ENCODE data around the gene KLK2.

Gene KLK2

DNA sequence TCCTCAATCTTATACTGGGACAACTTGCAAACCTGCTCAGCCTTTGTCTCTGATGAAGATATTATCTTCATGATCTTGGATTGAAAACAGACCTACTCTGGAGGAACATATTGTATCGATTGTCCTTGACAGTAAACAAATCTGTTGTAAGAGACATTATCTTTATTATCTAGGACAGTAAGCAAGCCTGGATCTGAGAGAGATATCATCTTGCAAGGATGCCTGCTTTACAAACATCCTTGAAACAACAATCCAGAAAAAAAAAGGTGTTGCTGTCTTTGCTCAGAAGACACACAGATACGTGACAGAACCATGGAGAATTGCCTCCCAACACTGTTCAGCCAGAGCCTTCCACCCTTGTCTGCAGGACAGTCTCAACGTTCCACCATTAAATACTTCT lies 22.5 kb upstream of the KLK2 start:
- no peak for DNase-seq (ENCODE audit: low read depth)

DNA sequence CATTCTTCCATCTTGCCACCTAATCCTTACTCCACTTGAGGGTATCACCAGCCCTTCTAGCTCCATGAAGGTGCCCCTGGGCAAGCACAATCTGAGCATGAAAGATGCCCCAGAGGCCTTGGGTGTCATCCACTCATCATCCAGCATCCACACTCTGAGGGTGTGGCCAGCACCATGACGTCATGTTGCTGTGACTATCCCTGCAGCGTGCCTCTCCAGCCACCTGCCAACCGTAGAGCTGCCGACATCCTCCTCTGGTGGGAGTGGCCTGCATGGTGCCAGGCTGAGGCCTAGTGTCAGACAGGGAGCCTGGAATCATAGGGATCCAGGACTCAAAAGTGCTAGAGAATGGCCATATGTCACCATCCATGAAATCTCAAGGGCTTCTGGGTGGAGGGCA lies 21.6 kb upstream of the KLK2 start:
- no peak for DNase-seq (ENCODE audit: low read depth)

DNA sequence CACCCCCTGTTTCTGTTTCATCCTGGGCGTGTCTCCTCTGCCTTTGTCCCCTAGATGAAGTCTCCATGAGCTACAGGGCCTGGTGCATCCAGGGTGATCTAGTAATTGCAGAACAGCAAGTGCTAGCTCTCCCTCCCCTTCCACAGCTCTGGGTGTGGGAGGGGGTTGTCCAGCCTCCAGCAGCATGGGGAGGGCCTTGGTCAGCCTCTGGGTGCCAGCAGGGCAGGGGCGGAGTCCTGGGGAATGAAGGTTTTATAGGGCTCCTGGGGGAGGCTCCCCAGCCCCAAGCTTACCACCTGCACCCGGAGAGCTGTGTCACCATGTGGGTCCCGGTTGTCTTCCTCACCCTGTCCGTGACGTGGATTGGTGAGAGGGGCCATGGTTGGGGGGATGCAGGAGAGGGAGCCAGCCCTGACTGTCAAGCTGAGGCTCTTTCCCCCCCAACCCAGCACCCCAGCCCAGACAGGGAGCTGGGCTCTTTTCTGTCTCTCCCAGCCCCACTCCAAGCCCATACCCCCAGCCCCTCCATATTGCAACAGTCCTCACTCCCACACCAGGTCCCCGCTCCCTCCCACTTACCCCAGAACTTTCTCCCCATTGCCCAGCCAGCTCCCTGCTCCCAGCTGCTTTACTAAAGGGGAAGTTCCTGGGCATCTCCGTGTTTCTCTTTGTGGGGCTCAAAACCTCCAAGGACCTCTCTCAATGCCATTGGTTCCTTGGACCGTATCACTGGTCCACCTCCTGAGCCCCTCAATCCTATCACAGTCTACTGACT lies 18.4 kb upstream of the KLK2 start, which contains the start of gene KLK3:
Gene KLK3, plus strand, starts transcription at position 280 of the 775 bp plus-strand sequence. Its CDS starts 41 bp downstream, at position 321.
- DNase-seq (ENCODE audit: low read depth), result no peak

DNA sequence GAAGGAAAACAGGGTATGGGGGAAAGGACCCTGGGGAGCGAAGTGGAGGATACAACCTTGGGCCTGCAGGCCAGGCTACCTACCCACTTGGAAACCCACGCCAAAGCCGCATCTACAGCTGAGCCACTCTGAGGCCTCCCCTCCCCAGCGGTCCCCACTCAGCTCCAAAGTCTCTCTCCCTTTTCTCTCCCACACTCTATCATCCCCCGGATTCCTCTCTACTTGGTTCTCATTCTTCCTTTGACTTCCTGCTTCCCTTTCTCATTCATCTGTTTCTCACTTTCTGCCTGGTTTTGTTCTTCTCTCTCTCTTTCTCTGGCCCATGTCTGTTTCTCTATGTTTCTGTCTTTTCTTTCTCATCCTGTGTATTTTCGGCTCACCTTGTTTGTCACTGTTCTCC lies 15.9 kb upstream of the KLK2 start:
- no peak for DNase-seq (ENCODE audit: low read depth)

DNA sequence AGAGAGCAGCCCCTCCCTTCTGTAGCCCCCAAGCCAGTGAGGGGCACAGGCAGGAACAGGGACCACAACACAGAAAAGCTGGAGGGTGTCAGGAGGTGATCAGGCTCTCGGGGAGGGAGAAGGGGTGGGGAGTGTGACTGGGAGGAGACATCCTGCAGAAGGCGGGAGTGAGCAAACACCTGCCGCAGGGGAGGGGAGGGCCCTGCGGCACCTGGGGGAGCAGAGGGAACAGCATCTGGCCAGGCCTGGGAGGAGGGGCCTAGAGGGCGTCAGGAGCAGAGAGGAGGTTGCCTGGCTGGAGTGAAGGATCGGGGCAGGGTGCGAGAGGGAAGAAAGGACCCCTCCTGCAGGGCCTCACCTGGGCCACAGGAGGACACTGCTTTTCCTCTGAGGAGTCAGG lies 14.4 kb upstream of the KLK2 start:
- no peak for DNase-seq (ENCODE audit: low read depth)

DNA sequence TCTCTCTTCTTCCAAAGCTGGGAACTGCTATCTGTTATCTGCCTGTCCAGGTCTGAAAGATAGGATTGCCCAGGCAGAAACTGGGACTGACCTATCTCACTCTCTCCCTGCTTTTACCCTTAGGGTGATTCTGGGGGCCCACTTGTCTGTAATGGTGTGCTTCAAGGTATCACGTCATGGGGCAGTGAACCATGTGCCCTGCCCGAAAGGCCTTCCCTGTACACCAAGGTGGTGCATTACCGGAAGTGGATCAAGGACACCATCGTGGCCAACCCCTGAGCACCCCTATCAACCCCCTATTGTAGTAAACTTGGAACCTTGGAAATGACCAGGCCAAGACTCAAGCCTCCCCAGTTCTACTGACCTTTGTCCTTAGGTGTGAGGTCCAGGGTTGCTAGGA lies 13.4 kb upstream of the KLK2 start:
- no peak for DNase-seq (ENCODE audit: low read depth)

DNA sequence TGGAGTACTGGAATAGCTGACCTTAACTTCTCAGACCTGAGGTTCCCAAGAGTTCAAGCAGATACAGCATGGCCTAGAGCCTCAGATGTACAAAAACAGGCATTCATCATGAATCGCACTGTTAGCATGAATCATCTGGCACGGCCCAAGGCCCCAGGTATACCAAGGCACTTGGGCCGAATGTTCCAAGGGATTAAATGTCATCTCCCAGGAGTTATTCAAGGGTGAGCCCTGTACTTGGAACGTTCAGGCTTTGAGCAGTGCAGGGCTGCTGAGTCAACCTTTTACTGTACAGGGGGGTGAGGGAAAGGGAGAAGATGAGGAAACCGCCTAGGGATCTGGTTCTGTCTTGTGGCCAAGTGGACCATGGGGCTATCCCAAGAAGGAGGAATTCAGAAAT lies 12.2 kb upstream of the KLK2 start:
- no peak for DNase-seq (ENCODE audit: low read depth)

DNA sequence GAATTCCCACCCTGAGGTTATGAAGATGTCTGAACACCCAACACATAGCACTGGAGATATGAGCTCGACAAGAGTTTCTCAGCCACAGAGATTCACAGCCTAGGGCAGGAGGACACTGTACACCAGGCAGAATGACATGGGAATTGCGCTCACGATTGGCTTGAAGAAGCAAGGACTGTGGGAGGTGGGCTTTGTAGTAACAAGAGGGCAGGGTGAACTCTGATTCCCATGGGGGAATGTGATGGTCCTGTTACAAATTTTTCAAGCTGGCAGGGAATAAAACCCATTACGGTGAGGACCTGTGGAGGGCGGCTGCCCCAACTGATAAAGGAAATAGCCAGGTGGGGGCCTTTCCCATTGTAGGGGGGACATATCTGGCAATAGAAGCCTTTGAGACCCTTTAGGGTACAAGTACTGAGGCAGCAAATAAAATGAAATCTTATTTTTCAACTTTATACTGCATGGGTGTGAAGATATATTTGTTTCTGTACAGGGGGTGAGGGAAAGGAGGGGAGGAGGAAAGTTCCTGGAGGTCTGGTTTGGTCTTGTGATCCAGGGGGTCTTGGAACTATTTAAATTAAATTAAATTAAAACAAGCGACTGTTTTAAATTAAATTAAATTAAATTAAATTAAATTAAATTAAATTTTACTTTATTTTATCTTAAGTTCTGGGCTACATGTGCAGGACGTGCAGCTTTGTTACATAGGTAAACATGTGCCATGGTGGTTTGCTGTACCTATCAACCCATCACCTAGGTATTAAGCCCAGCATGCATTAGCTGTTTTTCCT lies 11.5 kb upstream of the KLK2 start:
- no peak for DNase-seq (ENCODE audit: low read depth)

DNA sequence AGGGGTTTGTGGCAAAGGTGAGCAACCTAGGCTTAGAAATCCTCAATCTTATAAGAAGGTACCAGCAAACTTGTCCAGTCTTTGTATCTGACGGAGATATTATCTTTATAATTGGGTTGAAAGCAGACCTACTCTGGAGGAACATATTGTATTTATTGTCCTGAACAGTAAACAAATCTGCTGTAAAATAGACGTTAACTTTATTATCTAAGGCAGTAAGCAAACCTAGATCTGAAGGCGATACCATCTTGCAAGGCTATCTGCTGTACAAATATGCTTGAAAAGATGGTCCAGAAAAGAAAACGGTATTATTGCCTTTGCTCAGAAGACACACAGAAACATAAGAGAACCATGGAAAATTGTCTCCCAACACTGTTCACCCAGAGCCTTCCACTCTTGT lies 3.8 kb upstream of the KLK2 start:
- DNase-seq (ENCODE audit: low read depth), result no peak

DNA sequence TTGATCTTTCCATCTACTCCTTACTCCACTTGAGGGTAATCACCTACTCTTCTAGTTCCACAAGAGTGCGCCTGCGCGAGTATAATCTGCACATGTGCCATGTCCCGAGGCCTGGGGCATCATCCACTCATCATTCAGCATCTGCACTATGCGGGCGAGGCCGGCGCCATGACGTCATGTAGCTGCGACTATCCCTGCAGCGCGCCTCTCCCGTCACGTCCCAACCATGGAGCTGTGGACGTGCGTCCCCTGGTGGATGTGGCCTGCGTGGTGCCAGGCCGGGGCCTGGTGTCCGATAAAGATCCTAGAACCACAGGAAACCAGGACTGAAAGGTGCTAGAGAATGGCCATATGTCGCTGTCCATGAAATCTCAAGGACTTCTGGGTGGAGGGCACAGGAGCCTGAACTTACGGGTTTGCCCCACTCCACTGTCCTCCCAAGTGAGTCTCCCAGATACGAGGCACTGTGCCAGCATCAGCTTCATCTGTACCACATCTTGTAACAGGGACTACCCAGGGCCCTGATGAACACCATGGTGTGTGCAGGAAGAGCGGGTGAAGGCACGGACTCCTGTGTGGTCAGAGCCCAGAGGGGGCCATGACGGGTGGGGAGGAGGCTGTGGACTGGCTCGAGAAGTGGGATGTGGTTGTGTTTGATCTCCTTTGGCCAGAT lies 2.7 kb upstream of the KLK2 start:
- no peak for DNase-seq (ENCODE audit: low read depth)

DNA sequence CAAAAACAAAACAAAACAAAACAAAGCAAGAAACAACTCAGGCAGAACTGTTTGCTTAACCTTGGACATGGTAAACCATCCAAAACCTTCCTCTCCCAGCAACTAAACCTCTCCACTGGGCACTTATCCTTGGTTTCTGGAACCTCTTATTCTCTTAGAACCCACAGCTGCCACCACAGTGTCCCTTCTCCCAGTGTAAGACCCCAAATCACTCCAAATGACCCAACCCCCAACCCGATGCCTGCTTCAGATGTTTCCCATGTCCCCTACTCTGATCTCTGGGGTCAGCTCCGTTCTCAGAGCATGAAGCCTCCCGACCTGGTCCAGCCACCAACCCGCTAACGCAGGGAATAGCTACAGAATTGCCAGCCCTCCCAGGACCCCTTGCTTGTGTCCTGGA lies 972 bp downstream of the KLK2 start:
- DNase-seq (ENCODE audit: low read depth), result no peak

DNA sequence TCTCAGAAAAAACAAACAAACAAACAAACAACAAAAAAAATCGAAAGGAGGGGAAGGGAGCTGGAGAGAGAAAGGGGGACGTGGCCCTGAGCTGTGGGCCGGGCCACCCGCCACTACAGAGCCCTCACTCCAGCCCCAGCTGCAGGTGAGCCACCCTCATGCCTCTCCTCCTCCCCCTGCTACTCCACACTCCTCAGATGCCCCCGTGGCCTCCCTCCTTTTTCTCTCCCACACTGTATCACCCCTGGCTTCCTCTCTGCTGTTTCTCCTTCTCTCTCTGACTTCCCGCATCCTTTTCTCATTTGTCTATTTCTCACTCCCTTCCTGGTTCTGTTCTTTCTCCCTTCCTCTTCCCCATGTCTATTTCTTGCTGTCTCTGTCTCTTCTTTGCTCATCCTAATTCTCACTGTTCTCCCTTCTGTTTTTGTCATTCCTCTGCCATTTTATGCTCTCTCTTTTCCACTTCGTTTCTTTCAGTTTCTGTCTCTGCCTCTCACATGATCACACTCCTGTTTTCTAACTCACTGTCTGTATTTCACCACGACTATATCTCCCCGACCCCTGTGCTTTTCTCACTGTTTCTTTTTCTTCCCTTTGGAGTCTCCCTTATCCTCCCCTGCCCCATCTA lies 2.7 kb downstream of the KLK2 start:
- no peak for DNase-seq (ENCODE audit: low read depth)

DNA sequence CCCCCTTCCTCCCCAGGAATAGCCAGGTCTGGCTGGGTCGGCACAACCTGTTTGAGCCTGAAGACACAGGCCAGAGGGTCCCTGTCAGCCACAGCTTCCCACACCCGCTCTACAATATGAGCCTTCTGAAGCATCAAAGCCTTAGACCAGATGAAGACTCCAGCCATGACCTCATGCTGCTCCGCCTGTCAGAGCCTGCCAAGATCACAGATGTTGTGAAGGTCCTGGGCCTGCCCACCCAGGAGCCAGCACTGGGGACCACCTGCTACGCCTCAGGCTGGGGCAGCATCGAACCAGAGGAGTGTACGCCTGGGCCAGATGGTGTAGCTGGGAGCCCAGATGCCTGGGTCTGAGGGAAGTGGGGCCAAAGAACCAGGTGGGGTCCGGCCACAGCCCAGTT lies 3.2 kb downstream of the KLK2 start:
- no peak for DNase-seq (ENCODE audit: low read depth)

DNA sequence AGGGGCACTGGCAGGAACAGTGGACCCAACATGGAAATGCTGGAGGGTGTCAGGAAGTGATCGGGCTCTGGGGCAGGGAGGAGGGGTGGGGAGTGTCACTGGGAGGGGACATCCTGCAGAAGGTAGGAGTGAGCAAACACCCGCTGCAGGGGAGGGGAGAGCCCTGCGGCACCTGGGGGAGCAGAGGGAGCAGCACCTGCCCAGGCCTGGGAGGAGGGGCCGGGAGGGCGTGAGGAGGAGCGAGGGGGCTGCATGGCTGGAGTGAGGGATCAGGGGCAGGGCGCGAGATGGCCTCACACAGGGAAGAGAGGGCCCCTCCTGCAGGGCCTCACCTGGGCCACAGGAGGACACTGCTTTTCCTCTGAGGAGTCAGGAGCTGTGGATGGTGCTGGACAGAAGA lies 4.1 kb downstream of the KLK2 start:
- DNase-seq (ENCODE audit: low read depth), result no peak

DNA sequence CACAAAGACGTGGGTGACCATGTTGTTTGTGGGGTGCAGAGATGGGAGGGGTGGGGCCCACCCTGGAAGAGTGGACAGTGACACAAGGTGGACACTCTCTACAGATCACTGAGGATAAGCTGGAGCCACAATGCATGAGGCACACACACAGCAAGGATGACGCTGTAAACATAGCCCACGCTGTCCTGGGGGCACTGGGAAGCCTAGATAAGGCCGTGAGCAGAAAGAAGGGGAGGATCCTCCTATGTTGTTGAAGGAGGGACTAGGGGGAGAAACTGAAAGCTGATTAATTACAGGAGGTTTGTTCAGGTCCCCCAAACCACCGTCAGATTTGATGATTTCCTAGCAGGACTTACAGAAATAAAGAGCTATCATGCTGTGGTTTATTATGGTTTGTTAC lies 5.6 kb downstream of the KLK2 start:
- DNase-seq (ENCODE audit: low read depth), result no peak

DNA sequence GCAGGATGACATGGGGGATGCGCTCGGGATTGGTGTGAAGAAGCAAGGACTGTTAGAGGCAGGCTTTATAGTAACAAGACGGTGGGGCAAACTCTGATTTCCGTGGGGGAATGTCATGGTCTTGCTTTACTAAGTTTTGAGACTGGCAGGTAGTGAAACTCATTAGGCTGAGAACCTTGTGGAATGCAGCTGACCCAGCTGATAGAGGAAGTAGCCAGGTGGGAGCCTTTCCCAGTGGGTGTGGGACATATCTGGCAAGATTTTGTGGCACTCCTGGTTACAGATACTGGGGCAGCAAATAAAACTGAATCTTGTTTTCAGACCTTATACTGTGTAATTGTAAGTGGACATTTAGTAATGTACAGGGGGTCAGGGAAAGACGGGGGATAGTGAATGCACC lies 7.0 kb downstream of the KLK2 start:
- DNase-seq (ENCODE audit: low read depth), result no peak

DNA sequence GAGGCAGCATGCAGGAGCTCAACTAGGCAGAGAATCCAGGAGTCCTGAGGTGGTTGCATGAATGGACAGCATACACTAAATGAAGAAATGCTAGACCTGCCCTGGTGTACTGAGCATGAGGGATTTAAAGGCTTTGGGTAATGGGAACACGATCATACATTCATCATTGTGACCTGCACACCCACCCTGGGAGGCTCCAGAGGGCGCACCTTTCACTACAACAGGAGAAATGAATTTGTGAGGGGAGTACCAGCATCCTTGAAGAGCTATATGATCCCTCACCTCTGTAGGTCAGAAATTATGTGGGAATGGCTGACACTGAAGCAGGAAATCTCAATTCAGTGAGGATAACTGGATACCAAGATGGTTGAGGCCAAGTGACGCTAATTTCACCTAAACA lies 8.9 kb downstream of the KLK2 start:
- no peak for DNase-seq (ENCODE audit: low read depth)

DNA sequence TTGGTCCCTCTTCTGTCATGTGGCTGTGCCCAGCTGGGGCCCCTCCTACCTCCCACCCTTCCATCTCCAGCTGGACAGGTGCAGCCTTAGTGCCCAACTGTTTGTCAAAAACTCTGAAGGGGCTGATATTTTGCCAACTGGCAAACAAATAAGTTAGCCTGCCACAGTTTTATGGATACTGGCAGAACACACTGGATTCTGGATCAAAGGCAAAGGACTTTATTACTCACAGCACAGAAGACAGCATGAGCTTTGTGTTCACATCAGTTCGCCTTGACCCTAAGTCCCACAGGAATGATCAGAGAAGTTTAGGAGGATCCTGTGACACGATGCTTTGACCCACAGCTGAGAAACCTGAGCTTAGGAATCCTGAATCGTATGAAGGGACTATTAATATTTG lies 16.4 kb downstream of the KLK2 start:
- no peak for DNase-seq (ENCODE audit: low read depth)

DNA sequence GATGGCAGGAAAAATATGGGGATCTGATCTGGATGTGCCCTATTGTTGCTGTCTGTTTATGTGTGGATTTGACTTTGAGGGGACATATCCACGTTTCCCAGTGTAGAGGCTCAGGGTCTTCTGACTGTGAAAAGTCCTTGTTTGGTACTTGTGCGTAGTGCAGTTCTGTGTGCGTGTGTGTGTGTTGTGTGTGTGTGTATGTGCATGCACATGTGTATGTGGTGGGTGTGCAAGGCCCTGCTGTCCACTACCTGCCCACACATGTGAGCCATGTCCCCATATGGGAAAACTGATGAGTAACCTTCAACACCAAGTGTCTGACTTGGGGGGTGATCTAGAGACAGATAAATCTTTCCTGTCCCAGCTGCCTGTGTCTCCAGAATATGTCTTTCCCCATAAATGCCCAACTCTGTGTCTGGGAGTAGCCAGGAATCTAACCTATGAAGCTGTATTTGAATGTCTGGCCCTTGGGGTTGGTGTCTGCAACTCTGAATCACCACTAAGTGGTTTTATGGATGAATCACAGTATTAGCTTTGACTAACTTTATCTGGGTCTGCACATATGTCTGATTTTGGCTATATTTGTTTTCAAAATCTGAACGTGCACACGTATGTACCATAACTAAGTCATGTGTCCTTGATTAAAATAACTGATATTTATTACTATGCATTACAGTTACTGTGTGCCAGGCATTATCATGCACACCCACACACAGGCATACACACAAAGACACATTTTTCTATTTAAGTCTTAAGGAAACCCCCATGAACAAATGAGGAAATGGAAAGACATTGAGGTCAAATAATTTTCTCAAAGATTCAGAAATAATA lies 17.4 kb downstream of the KLK2 start:
- no peak for DNase-seq (ENCODE audit: low read depth)

DNA sequence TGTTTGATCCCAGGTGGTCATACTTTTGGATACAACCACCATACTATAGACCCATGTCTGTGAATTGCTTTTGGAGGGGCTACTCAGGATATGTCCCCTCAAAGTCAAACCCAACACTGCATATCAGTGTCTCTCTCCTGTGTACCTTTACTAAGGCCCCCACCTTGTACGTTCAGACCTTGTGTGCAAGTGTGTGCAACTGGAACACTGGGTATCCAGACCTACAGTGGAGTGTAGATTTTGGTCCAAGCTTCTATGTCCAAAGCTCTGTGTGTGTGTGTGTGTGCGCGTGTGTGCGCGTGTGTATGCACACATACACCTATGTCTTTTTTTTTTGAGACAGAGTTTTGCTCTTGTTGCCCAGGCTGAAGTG lies 18.0 kb downstream of the KLK2 start:
- DNase-seq (ENCODE audit: low read depth), result no peak

DNA sequence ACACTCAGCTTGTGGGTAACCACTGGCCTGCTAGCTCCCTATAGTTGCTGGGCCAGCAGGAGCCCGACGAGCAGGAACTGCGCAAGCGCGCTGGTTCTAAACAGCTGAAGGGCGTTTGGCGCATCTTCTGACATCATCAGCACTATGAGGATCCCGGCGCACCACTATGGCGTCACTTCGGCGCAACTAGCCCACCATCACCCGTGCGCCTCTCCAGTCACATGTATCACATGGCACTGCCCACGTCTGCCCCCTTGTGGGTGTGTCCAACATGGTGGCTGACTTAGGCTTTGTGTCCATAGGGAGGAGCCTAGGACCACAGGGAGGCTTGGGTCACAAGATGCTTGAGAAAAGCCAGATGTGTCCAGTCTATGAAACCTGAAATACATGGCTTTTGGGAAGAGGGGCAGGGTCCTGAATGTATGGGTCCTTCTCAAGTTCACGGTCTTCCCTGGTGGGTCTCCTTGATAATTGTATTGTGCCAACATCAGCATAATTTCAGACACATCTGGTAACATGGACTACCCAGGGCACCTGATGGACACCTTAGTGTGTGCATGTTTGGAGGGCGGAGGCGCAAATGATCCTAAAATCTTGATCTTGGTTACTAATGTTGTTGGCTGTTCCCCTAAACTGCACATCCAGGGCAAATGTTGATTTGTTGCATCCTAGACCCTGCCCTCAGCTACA lies 20.0 kb downstream of the KLK2 start:
- DNase-seq (ENCODE audit: low read depth), result no peak

All from activated T-cell treated with anti-CD3 and anti-CD28 coated beads for 24 hours (primary cell).